Trophoblast cell (in vitro differentiated cells and primary cell): ENCODE data around the gene DCAF12L1.
A peak's percentile ranks its signal among the peaks of the same experiment; 100 is the strongest.

Experiments used
- DNase-seq, 2 donors: peaks; one replicate each; pipeline ENCODE4 v3.0.0-alpha.2; 2016
- H2AFZ ChIP-seq: 2 replicates; pipeline ENCODE4 v1.6.1; 2013; ENCODE audit warnings: low read length, moderate library complexity, mild to moderate bottlenecking; ENCODE audit not compliant: insufficient read depth, poor library complexity
- H2AK5ac ChIP-seq: 2 replicates; pipeline ENCODE4 v1.6.1; 2013; ENCODE audit warnings: mild to moderate bottlenecking, low read length
- H2BK120ac ChIP-seq: 2 replicates; pipeline ENCODE4 v1.6.1; 2013; ENCODE audit warnings: low read length, mild to moderate bottlenecking, moderate library complexity; ENCODE audit not compliant: insufficient read depth, poor library complexity
- H2BK12ac ChIP-seq: 2 replicates; pipeline ENCODE4 v1.6.1; 2013; ENCODE audit warnings: mild to moderate bottlenecking, low read length, moderate library complexity
- H2BK5ac ChIP-seq: 2 replicates; pipeline ENCODE4 v1.6.1; 2013; ENCODE audit warnings: low read length, low read depth, moderate library complexity, mild to moderate bottlenecking; ENCODE audit not compliant: poor library complexity
- H3K14ac ChIP-seq: 2 replicates; pipeline ENCODE4 v1.6.1; 2013; ENCODE audit warnings: mild to moderate bottlenecking, low read length
- H3K18ac ChIP-seq: 2 replicates; pipeline ENCODE4 v1.6.1; 2013; ENCODE audit warnings: mild to moderate bottlenecking, low read length
- H3K23ac ChIP-seq: 2 replicates; pipeline ENCODE4 v1.6.1; 2013; ENCODE audit warnings: low read length
- H3K27ac ChIP-seq: 2 replicates; pipeline ENCODE4 v1.5.1; 2013; ENCODE audit warnings: low read depth, mild to moderate bottlenecking, inconsistent platforms, low read length, moderate library complexity
- H3K27me3 ChIP-seq: 2 replicates; pipeline ENCODE4 v1.6.1; 2013; ENCODE audit warnings: inconsistent platforms, mild to moderate bottlenecking, low read length, moderate library complexity; ENCODE audit not compliant: insufficient read depth
- H3K36me3 ChIP-seq, 2 experiments: 1 replicate in 1 of 2; 2 replicates in 1 of 2; pipeline ENCODE4 v1.6.1; 2013; ENCODE audit warnings: low read length in 2 of 2, mild to moderate bottlenecking in 2 of 2, moderate library complexity in 1 of 2; ENCODE audit not compliant: insufficient read depth in 2 of 2, control insufficient read depth in 1 of 2
- H3K4ac ChIP-seq: 2 replicates; pipeline ENCODE4 v1.6.1; 2013; ENCODE audit warnings: low read depth, mild to moderate bottlenecking, low read length, moderate library complexity
- H3K4me1 ChIP-seq, 2 experiments: 1 replicate in 1 of 2; 2 replicates in 1 of 2; pipeline ENCODE4 v1.6.1; 2013; ENCODE audit warnings: low read length in 2 of 2, mild to moderate bottlenecking in 2 of 2, moderate library complexity in 1 of 2; ENCODE audit not compliant: insufficient read depth in 2 of 2, control insufficient read depth in 1 of 2
- H3K4me2 ChIP-seq: 2 replicates; pipeline ENCODE4 v1.6.1; 2013; ENCODE audit warnings: inconsistent platforms, mild to moderate bottlenecking, low read length, moderate library complexity
- H3K4me3 ChIP-seq: 2 replicates; pipeline ENCODE4 v1.5.1; 2013; ENCODE audit warnings: mild to moderate bottlenecking, low read depth, low read length, inconsistent platforms
- H3K79me1 ChIP-seq: one replicate; pipeline ENCODE4 v1.6.1; 2013; ENCODE audit warnings: low read length
- H3K79me2 ChIP-seq: 2 replicates; pipeline ENCODE4 v1.6.1; 2013; ENCODE audit warnings: low read length, mild to moderate bottlenecking; ENCODE audit not compliant: control insufficient read depth, insufficient read depth, poor library complexity
- H3K9ac ChIP-seq: 2 replicates; pipeline ENCODE4 v1.6.1; 2013; ENCODE audit warnings: mild to moderate bottlenecking, low read length
- H3K9me3 ChIP-seq: 2 replicates; pipeline ENCODE4 v1.6.1; 2013; ENCODE audit warnings: low read depth, mild to moderate bottlenecking, control low read depth, inconsistent platforms, low read length; ENCODE audit not compliant: insufficient read depth
- H4K12ac ChIP-seq: 2 replicates; pipeline ENCODE4 v1.6.1; 2013; ENCODE audit warnings: low read depth, mild to moderate bottlenecking, low read length, moderate library complexity
- H4K8ac ChIP-seq: 2 replicates; pipeline ENCODE4 v1.6.1; 2013; ENCODE audit warnings: low read depth, mild to moderate bottlenecking, low read length, moderate library complexity
- H4K91ac ChIP-seq: one replicate; pipeline ENCODE4 v1.6.1; 2013; ENCODE audit warnings: low read depth, mild to moderate bottlenecking, low read length, moderate library complexity
- WGBS: extraction: QIAGEN DNeasy Blood & Tissue Kit; methylation state at CpG from one replicate; pipeline ENCODE4 v1.1.7; 2013; ENCODE audit warnings: missing lambda C conversion rate; ENCODE audit not compliant: insufficient read length, insufficient coverage; ENCODE audit errors: extremely low coverage; 5-methylcytosine and 5-hydroxymethylcytosine counted together

The DCAF12L1 gene

GRCh38 chrX:126551725-126552312, 795 bp downstream of the DCAF12L1 start:
- no peaks in the 10 kb centered on the region for H3K79me2 ChIP-seq
- no peak overlapping the region for H2BK12ac ChIP-seq
- no peak overlapping the region for H2AFZ ChIP-seq
- H3K9ac ChIP-seq = no peak overlapping the region
- peaks cover 0 to 3% of the 10 kb centered on the region in 2 experiments for H3K4me1 ChIP-seq
- H2BK5ac ChIP-seq = no peak overlapping the region
- H2BK120ac ChIP-seq = no peak overlapping the region
- no CpG with 5 or more reads among the region's 43 CpGs for WGBS
- H3K27me3 ChIP-seq = peaks cover 6% of the 10 kb centered on the region
- H3K79me1 ChIP-seq = no peaks in the 10 kb centered on the region
- H2AK5ac ChIP-seq = no peak overlapping the region
- peak overlapping the region; percentile 68 for H3K4me2 ChIP-seq
- DNase-seq = no peak
- no peaks in the 10 kb centered on the region for H3K36me3 ChIP-seq
- H3K23ac ChIP-seq = no peak overlapping the region
- no peak overlapping the region for H4K91ac ChIP-seq
- H4K12ac ChIP-seq = no peak overlapping the region
- no peak overlapping the region for H3K4ac ChIP-seq
- H3K9me3 ChIP-seq = peaks cover 3% of the 10 kb centered on the region
- no peak overlapping the region for H3K27ac ChIP-seq
- no peak overlapping the region for H3K14ac ChIP-seq
- no peak overlapping the region for H3K18ac ChIP-seq
- peak overlapping the region; percentile 69 for H3K4me3 ChIP-seq
- no peak overlapping the region for H4K8ac ChIP-seq

GRCh38 chrX:126551306-126551705, 1.3 kb downstream of the DCAF12L1 start:
- Histone ChIP-seq H3K4me3 (no peak overlapping the region), H3K4ac (no peak overlapping the region), H3K18ac (no peak overlapping the region), H3K14ac (no peak overlapping the region), H4K8ac (no peak overlapping the region), H3K4me2 (no peak overlapping the region), H3K9ac (no peak overlapping the region), H3K9me3 (peaks cover 3% of the 10 kb centered on the region), H3K27me3 (peaks cover 6% of the 10 kb centered on the region), H3K36me3 (no peaks in the 10 kb centered on the region), H2AK5ac (no peak overlapping the region), H3K79me1 (no peaks in the 10 kb centered on the region), H3K4me1 (peaks cover 0 to 3% of the 10 kb centered on the region in 2 experiments), H2BK5ac (no peak overlapping the region), H2BK120ac (no peak overlapping the region), H4K91ac (no peak overlapping the region), H3K23ac (no peak overlapping the region), H3K79me2 (no peaks in the 10 kb centered on the region), H2BK12ac (no peak overlapping the region), H3K27ac (no peak overlapping the region), H4K12ac (no peak overlapping the region), H2AFZ (no peak overlapping the region)
- DNase-seq = no peak
- WGBS = no CpG with 5 or more reads among the region's 17 CpGs

- Histone ChIP-seq H2BK5ac (no peak overlapping the region), H3K9me3 (peaks cover 3% of the 10 kb centered on the region), H4K91ac (no peak overlapping the region), H3K23ac (no peak overlapping the region), H3K4me1 (peaks cover 0 to 3% of the 10 kb centered on the region in 2 experiments), H3K4me2 (no peak overlapping the region), H3K27ac (no peak overlapping the region), H3K14ac (no peak overlapping the region), H3K4ac (no peak overlapping the region), H3K9ac (no peak overlapping the region), H4K12ac (no peak overlapping the region), H2BK120ac (no peak overlapping the region), H3K27me3 (peaks cover 6% of the 10 kb centered on the region), H3K79me1 (no peaks in the 10 kb centered on the region), H2BK12ac (no peak overlapping the region), H3K36me3 (no peaks in the 10 kb centered on the region), H4K8ac (no peak overlapping the region), H2AK5ac (no peak overlapping the region), H3K4me3 (no peak overlapping the region), H3K79me2 (no peaks in the 10 kb centered on the region), H2AFZ (no peak overlapping the region), H3K18ac (no peak overlapping the region)
- WGBS = no CpG with 5 or more reads among the region's 6 CpGs
- DNase-seq = no peak
These were observed 1.8 kb downstream of the DCAF12L1 start for GRCh38 chrX:126550816-126551215.

GRCh38 chrX:126509923-126510322, 42.7 kb downstream of the DCAF12L1 start:
- H3K18ac ChIP-seq = no peak overlapping the region
- H3K36me3 ChIP-seq = no peaks in the 10 kb centered on the region
- no peak overlapping the region for H3K23ac ChIP-seq
- no CpG with 5 or more reads among the region's 3 CpGs for WGBS
- no peak overlapping the region for H3K4me2 ChIP-seq
- no peak overlapping the region for H3K27ac ChIP-seq
- H3K9me3 ChIP-seq = peaks cover 2% of the 10 kb centered on the region
- no peak overlapping the region for H2AFZ ChIP-seq
- no peak overlapping the region for H3K14ac ChIP-seq
- H2BK120ac ChIP-seq = no peak overlapping the region
- H3K9ac ChIP-seq = no peak overlapping the region
- H4K91ac ChIP-seq = no peak overlapping the region
- H4K8ac ChIP-seq = no peak overlapping the region
- no peak overlapping the region for H2BK5ac ChIP-seq
- no peaks in the 10 kb centered on the region for H3K4me1 ChIP-seq
- H4K12ac ChIP-seq = no peak overlapping the region
- no peak overlapping the region for H2BK12ac ChIP-seq
- H3K79me1 ChIP-seq = no peaks in the 10 kb centered on the region
- no peak overlapping the region for H3K4me3 ChIP-seq
- no peaks in the 10 kb centered on the region for H3K79me2 ChIP-seq
- no peak overlapping the region for H3K4ac ChIP-seq
- no peak for DNase-seq
- H2AK5ac ChIP-seq = no peak overlapping the region
- H3K27me3 ChIP-seq = no peaks in the 10 kb centered on the region
